Body of pancreas (tissue), 4 donors: Measurements from ENCODE around the gene ETFRF1. TPM values are rescaled to one million over a fixed set of nuclear protein-coding genes. Genes with fewer than 3 reads are reported as not detected.

Experiments
- ATAC-seq: fragments of 150-250 bp; one replicate; pipeline ENCODE4 v1.9.1; 2016
- DNase-seq, 4 donors: peaks; one replicate each; pipeline ENCODE4 v3.0.0-alpha.2; 2019
- H3K27ac ChIP-seq, 4 donors: fragments of 200-600 bp; sonication (generic); 1 replicate in 3 of 4; 2 replicates in 1 of 4; pipeline versions ENCODE4 v1.5.1 to v1.6.1; 2016 to 2019; ENCODE audit warnings: mild to moderate bottlenecking in 1 of 4, mixed read lengths in 1 of 4, moderate library complexity in 1 of 4
- H3K27me3 ChIP-seq, 2 donors: fragments of 200-600 bp; sonication (generic); one replicate each; pipeline ENCODE4 v1.6.0; 2016; ENCODE audit warnings: mild to moderate bottlenecking in 1 of 2
- H3K36me3 ChIP-seq, 2 donors: fragments of 200-600 bp; sonication (generic); replicated peaks in 1 of 2; 2 replicates each; pipeline ENCODE4 v1.5.1; 2016; ENCODE audit warnings: low read depth in 2 of 2; ENCODE audit not compliant: insufficient read depth in 1 of 2
- H3K4me1 ChIP-seq: fragments of 200-600 bp; sonication (generic); one replicate; pipeline ENCODE4 v1.6.0; 2016
- H3K4me3 ChIP-seq, 2 donors: fragments of 200-600 bp; sonication (generic); 1 replicate in 1 of 2; 2 replicates in 1 of 2; pipeline ENCODE4 v1.5.1; 2016 to 2019
- H3K9me3 ChIP-seq, 3 donors: fragments of 200-600 bp; sonication (generic); 1 replicate in 2 of 3; 2 replicates in 1 of 3; pipeline ENCODE4 v1.5.1; 2016
- POLR2A ChIP-seq, 3 donors: fragments of 450-650 bp; IDR thresholded peaks; one replicate each; pipeline ENCODE4 v1.6.1; 2016; ENCODE audit warnings: antibody characterized with exemption in 3 of 3, mild to moderate bottlenecking in 2 of 3
- WGBS, 2 donors: methylation state at CpG; one replicate each; pipeline ENCODE4 v1.1.5; 2017; 5-methylcytosine and 5-hydroxymethylcytosine counted together
- intact Hi-C: fragments of 100-400 bp; cut with DNase I; formaldehyde crosslinking; loops from one replicate; pipeline ENCODE4 v1.15.1; 2023
- total RNA-seq, 2 donors: library from RNA; depleted of rRNA; stranded (reverse); fragments of >200 nt; gene quantifications; one replicate each; pipeline ENCODE4 v1.1.0, GENCODE V29; 2016
- TF ChIP-seq, protein P1 (sequence below), 7 experiments: fragments of 450-650 bp in 4 of 7; fragments of 200-600 bp in 3 of 7; sonication (generic) in 3 of 7; IDR thresholded peaks; one replicate each; pipeline ENCODE4 v1.5.1; 2016 to 2019; ENCODE audit warnings: antibody characterized with exemption in 7 of 7

Gene ETFRF1
- total RNA-seq, 2 donors from 2014 or later: 12.5 to 24.9 TPM

- Histone ChIP-seq H3K4me1 (no peaks in the 10 kb centered on the region), H3K4me3 (no peak overlapping the region), H3K27ac (no peak overlapping the region), H3K9me3 (no peaks in the 10 kb centered on the region), H3K36me3 (no peaks in the 10 kb centered on the region), H3K27me3 (no peaks in the 10 kb centered on the region)
- WGBS, 2 donors: 78 to 87% methylated on average over 4 of the region's 4 CpGs
- TF ChIP-seq POLR2A (IDR thresholded peaks at IDR 0.05): no peak
- TF ChIP-seq, protein P1, sequence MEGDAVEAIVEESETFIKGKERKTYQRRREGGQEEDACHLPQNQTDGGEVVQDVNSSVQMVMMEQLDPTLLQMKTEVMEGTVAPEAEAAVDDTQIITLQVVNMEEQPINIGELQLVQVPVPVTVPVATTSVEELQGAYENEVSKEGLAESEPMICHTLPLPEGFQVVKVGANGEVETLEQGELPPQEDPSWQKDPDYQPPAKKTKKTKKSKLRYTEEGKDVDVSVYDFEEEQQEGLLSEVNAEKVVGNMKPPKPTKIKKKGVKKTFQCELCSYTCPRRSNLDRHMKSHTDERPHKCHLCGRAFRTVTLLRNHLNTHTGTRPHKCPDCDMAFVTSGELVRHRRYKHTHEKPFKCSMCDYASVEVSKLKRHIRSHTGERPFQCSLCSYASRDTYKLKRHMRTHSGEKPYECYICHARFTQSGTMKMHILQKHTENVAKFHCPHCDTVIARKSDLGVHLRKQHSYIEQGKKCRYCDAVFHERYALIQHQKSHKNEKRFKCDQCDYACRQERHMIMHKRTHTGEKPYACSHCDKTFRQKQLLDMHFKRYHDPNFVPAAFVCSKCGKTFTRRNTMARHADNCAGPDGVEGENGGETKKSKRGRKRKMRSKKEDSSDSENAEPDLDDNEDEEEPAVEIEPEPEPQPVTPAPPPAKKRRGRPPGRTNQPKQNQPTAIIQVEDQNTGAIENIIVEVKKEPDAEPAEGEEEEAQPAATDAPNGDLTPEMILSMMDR (IDR thresholded peaks at IDR 0.05): no peak
- ATAC-seq: no peak
- no peak for DNase-seq
- intact Hi-C loops: no loop called here
Measured at GRCh38 chr12:25186038-25186787, 8.8 kb upstream of the ETFRF1 start.

DNA sequence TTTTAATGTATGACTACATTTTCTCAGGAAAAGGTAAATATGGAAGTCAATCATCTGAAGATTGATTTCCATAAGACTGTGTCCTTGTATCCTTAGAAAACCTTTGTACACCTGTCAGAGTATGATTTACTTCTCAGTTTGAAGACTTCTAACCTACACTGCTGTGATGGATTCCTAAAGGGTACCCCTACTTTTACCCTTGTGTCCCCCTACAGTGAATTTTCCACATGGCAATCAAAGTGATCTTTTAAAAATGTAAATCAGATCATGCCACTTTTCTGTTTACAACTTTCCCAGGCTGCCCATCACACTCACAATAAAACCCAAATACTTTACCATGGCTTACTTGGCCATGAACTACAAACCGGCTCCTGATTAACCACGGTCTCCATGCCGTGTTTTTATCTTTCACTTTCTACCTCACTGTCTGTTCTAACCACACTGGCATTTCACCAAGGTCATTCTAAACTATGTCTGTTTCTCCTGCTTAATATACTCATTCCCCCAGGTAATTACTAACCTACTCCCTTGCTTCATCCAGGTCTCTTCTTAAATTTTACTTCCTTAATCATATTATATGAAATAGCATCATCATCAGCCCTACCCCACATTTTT is 8.1 kb upstream of the ETFRF1 start:
- Histone ChIP-seq H3K27ac (no peak overlapping the region), H3K9me3 (no peaks in the 10 kb centered on the region), H3K27me3 (no peaks in the 10 kb centered on the region), H3K4me1 (no peaks in the 10 kb centered on the region), H3K36me3 (no peaks in the 10 kb centered on the region), H3K4me3 (no peak overlapping the region)
- 8 to 17% methylated on average over 3 of the region's 3 CpGs for WGBS, 2 donors
- no peak for DNase-seq
- ATAC-seq: peak; percentile 63
- no peak for TF ChIP-seq POLR2A (IDR thresholded peaks at IDR 0.05)
- TF ChIP-seq, protein P1 (IDR thresholded peaks at IDR 0.05): no peak
- intact Hi-C loops: no loop called here

GRCh38 chr12:25187781-25188180 is 7.3 kb upstream of the ETFRF1 start:
- DNase-seq: no peak
- Histone ChIP-seq H3K4me1 (no peaks in the 10 kb centered on the region), H3K9me3 (no peaks in the 10 kb centered on the region), H3K4me3 (no peak overlapping the region), H3K27ac (no peak overlapping the region), H3K36me3 (no peaks in the 10 kb centered on the region), H3K27me3 (no peaks in the 10 kb centered on the region)
- no peak for ATAC-seq
- TF ChIP-seq POLR2A (IDR thresholded peaks at IDR 0.05): no peak
- TF ChIP-seq, protein P1 (IDR thresholded peaks at IDR 0.05): no peak
- intact Hi-C loops: no loop called here
- 89 to 96% methylated on average over 2 of the region's 2 CpGs for WGBS, 2 donors

GRCh38 chr12:25189656-25190055 is 5.4 kb upstream of the ETFRF1 start:
- ATAC-seq: no peak

More at GRCh38 chr12:25189656-25190055, 5.4 kb upstream of the ETFRF1 start:
- no peaks in the 10 kb centered on the region for H3K27me3 ChIP-seq
- H3K4me3 ChIP-seq: no peak overlapping the region
- no peaks in the 10 kb centered on the region for H3K36me3 ChIP-seq
- no peaks in the 10 kb centered on the region for H3K9me3 ChIP-seq
- TF ChIP-seq, protein P1 (IDR thresholded peaks at IDR 0.05): no peak
- TF ChIP-seq POLR2A (IDR thresholded peaks at IDR 0.05): no peak
- intact Hi-C loops: no loop called here
- DNase-seq: no peak
- H3K4me1 ChIP-seq: no peaks in the 10 kb centered on the region
- H3K27ac ChIP-seq: no peak overlapping the region
